Measurements from ENCODE around the gene SFXN3.
A peak's percentile ranks its signal among the peaks of the same experiment; 100 is the strongest.

Gene SFXN3

DNA sequence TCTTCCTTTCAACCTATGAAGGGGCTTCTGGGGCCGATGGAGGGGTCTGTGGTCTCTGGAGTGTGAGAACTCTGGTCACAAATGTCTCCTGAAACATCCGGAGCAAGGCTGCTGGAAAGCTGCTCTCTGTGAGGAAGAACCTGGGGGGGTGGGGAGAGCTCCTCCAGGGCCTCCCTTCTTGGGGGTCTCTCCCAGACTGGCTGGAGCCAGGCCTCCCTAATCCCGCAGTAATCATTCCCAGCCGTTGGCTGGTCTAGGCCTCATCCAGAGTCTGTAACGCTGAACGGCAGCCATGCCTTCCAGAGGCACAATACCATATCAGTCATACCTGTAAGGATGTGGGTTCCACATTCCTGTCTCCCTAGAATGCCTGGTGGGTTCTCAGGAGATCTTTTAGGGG, 35.9 kb upstream of the SFXN3 start:
- Histone ChIP-seq H2BK120ac (ENCODE audit: low read depth, low read length) (no peak overlapping the region), H2AFZ (ENCODE audit: low read depth, low read length) (no peak overlapping the region), H3K36me3 (ENCODE audit: control insufficient read depth in 1 of 2, insufficient read depth in 2 of 2, low read depth in 1 of 2, low read length in 2 of 2) (peaks cover 31 to 33% of the 10 kb centered on the region in 2 experiments), H3K23ac (ENCODE audit: low read length in 2 of 2) (no peak overlapping the region), H3K14ac (ENCODE audit: low read length in 2 of 2) (no peak overlapping the region), H3K9me3 (ENCODE audit: control insufficient read depth, low read length) (no peaks in the 10 kb centered on the region), H3K4ac (ENCODE audit: low read depth in 1 of 2, low read length in 2 of 2) (no peak overlapping the region), H3K27me3 (ENCODE audit: control insufficient read depth in 1 of 2, insufficient read depth in 1 of 2, low read length in 2 of 2) (no peaks in the 10 kb centered on the region), H2AK5ac (ENCODE audit: low read length, severe bottlenecking) (peak overlapping the region; percentile 48), H3K18ac (ENCODE audit: low read depth in 1 of 2, low read length in 2 of 2) (no peak overlapping the region), H4K8ac (ENCODE audit: low read length) (no peak overlapping the region), H3K27ac (ENCODE audit: low read length, poor library complexity, severe bottlenecking) (no peak overlapping the region), H3K4me3 (ENCODE audit: insufficient read depth in 1 of 2, low read depth in 1 of 2, low read length in 2 of 2) (no peak overlapping the region), H3K4me2 (ENCODE audit: low read length, poor library complexity, severe bottlenecking) (no peak overlapping the region), H3K9ac (ENCODE audit: low read length) (no peak overlapping the region), H3K79me1 (replicated peaks; ENCODE audit: low read length, poor library complexity, severe bottlenecking) (peaks cover 16% of the 10 kb centered on the region), H4K91ac (ENCODE audit: low read length) (no peak overlapping the region), H2BK15ac (ENCODE audit: low read depth, poor library complexity, severe bottlenecking) (no peak overlapping the region), H2BK5ac (ENCODE audit: low read depth, low read length, poor library complexity, severe bottlenecking) (no peak overlapping the region), H2BK12ac (ENCODE audit: low read length in 2 of 2) (no peak overlapping the region), H3K4me1 (ENCODE audit: control insufficient read depth, insufficient read depth, low read depth, low read length) (peaks cover 21% of the 10 kb centered on the region)
- 44% methylated on average over 6 of the region's 6 CpGs for WGBS
- DNase-seq: no peak

- Histone ChIP-seq H3K4me3 (ENCODE audit: insufficient read depth in 1 of 2, low read depth in 1 of 2, low read length in 2 of 2) (peak overlapping the region; percentile 75 to 80), H4K8ac (ENCODE audit: low read length) (peak overlapping the region; percentile 91), H4K91ac (ENCODE audit: low read length) (peak overlapping the region; percentile 89), H3K27me3 (ENCODE audit: control insufficient read depth in 1 of 2, insufficient read depth in 1 of 2, low read length in 2 of 2) (no peaks in the 10 kb centered on the region), H3K9ac (ENCODE audit: low read length) (peak overlapping the region; percentile 98), H2BK5ac (ENCODE audit: low read depth, low read length, poor library complexity, severe bottlenecking) (peak overlapping the region; percentile 46), H2AFZ (ENCODE audit: low read depth, low read length) (peak overlapping the region; percentile 65), H2AK5ac (ENCODE audit: low read length, severe bottlenecking) (peak overlapping the region; percentile 57), H3K4me2 (ENCODE audit: low read length, poor library complexity, severe bottlenecking) (peak overlapping the region; percentile 79), H3K4ac (ENCODE audit: low read depth in 1 of 2, low read length in 2 of 2) (peak overlapping the region; percentile 52 to 96), H2BK15ac (ENCODE audit: low read depth, poor library complexity, severe bottlenecking) (no peak overlapping the region), H3K18ac (ENCODE audit: low read depth in 1 of 2, low read length in 2 of 2) (peak overlapping the region; percentile 94 to 99), H2BK12ac (ENCODE audit: low read length in 2 of 2) (peak overlapping the region; percentile 45 to 98), H3K4me1 (ENCODE audit: control insufficient read depth, insufficient read depth, low read depth, low read length) (peaks cover 29% of the 10 kb centered on the region), H3K36me3 (ENCODE audit: control insufficient read depth in 1 of 2, insufficient read depth in 2 of 2, low read depth in 1 of 2, low read length in 2 of 2) (peaks cover 17 to 20% of the 10 kb centered on the region in 2 experiments), H2BK120ac (ENCODE audit: low read depth, low read length) (no peak overlapping the region), H3K79me1 (replicated peaks; ENCODE audit: low read length, poor library complexity, severe bottlenecking) (peaks cover 8% of the 10 kb centered on the region), H3K9me3 (ENCODE audit: control insufficient read depth, low read length) (no peaks in the 10 kb centered on the region), H3K23ac (ENCODE audit: low read length in 2 of 2) (peak overlapping the region in 1 of 2 experiments; percentile 1), H3K14ac (ENCODE audit: low read length in 2 of 2) (peak overlapping the region in 1 of 2 experiments; percentile 62), H3K27ac (ENCODE audit: low read length, poor library complexity, severe bottlenecking) (peak overlapping the region; percentile 99)
- DNase-seq: no peak
- WGBS: 14% methylated on average over 15 of the region's 46 CpGs
These were observed 34.2 kb upstream of the SFXN3 start for GRCh38 chr10:100996678-100997359.

- peak overlapping the region; percentile 99 for H3K18ac ChIP-seq (ENCODE audit: low read depth in 1 of 2, low read length in 2 of 2)
- peak overlapping the region; percentile 98 for H3K9ac ChIP-seq (ENCODE audit: low read length)
- peak overlapping the region; percentile 61 for H2AK5ac ChIP-seq (ENCODE audit: low read length, severe bottlenecking)
- H3K79me1 ChIP-seq (replicated peaks; ENCODE audit: low read length, poor library complexity, severe bottlenecking): peaks cover 8% of the 10 kb centered on the region
- peak overlapping the region; percentile 60 for H2BK15ac ChIP-seq (ENCODE audit: low read depth, poor library complexity, severe bottlenecking)
- peak overlapping the region; percentile 97 for H4K91ac ChIP-seq (ENCODE audit: low read length)
- H3K9me3 ChIP-seq (ENCODE audit: control insufficient read depth, low read length): no peaks in the 10 kb centered on the region
- H3K4me1 ChIP-seq (ENCODE audit: control insufficient read depth, insufficient read depth, low read depth, low read length): peaks cover 37% of the 10 kb centered on the region
- peak overlapping the region in 1 of 2 experiments; percentile 87 for H3K23ac ChIP-seq (ENCODE audit: low read length in 2 of 2)
- H2AFZ ChIP-seq (ENCODE audit: low read depth, low read length): peak overlapping the region; percentile 7
- peak overlapping the region in 1 of 2 experiments; percentile 63 for H3K14ac ChIP-seq (ENCODE audit: low read length in 2 of 2)
- H2BK5ac ChIP-seq (ENCODE audit: low read depth, low read length, poor library complexity, severe bottlenecking): peak overlapping the region; percentile 24
- peak overlapping the region; percentile 96 for H3K4ac ChIP-seq (ENCODE audit: low read depth in 1 of 2, low read length in 2 of 2)
- H3K36me3 ChIP-seq (ENCODE audit: control insufficient read depth in 1 of 2, insufficient read depth in 2 of 2, low read depth in 1 of 2, low read length in 2 of 2): peaks cover 20 to 24% of the 10 kb centered on the region in 2 experiments
- H4K8ac ChIP-seq (ENCODE audit: low read length): peak overlapping the region; percentile 100
- peak; percentile 88 for DNase-seq
- under 1% methylated on average over 65 of the region's 66 CpGs for WGBS
- peak overlapping the region; percentile 94 to 97 for H2BK12ac ChIP-seq (ENCODE audit: low read length in 2 of 2)
- H3K4me2 ChIP-seq (ENCODE audit: low read length, poor library complexity, severe bottlenecking): peak overlapping the region; percentile 79
- H3K27ac ChIP-seq (ENCODE audit: low read length, poor library complexity, severe bottlenecking): peak overlapping the region; percentile 99
- peak overlapping the region; percentile 75 to 80 for H3K4me3 ChIP-seq (ENCODE audit: insufficient read depth in 1 of 2, low read depth in 1 of 2, low read length in 2 of 2)
- H2BK120ac ChIP-seq (ENCODE audit: low read depth, low read length): peak overlapping the region; percentile 97
- no peaks in the 10 kb centered on the region for H3K27me3 ChIP-seq (ENCODE audit: control insufficient read depth in 1 of 2, insufficient read depth in 1 of 2, low read length in 2 of 2)
These were observed 33.5 kb upstream of the SFXN3 start for GRCh38 chr10:100997360-100998182.

Measured in mesenchymal stem cell (in vitro differentiated cells and primary cell).